HUES64 (cell line): Measurements from ENCODE around the gene OR7A17.

Source experiments
- H3K27ac ChIP-seq: 2 replicates; pipeline ENCODE4 v1.7.0; 2013; ENCODE audit warnings: low read depth, low read length, inconsistent platforms
- H3K27me3 ChIP-seq: 2 replicates; pipeline ENCODE4 v1.6.1; 2013; ENCODE audit warnings: mild to moderate bottlenecking, low read length; ENCODE audit not compliant: insufficient read depth
- H3K36me3 ChIP-seq: 2 replicates; pipeline ENCODE4 v1.6.1; 2013; ENCODE audit warnings: mild to moderate bottlenecking, low read length; ENCODE audit not compliant: insufficient read depth
- H3K4me1 ChIP-seq: 2 replicates; pipeline ENCODE4 v1.6.1; 2013; ENCODE audit warnings: mild to moderate bottlenecking, low read length, moderate library complexity; ENCODE audit not compliant: insufficient read depth
- H3K4me3 ChIP-seq: 2 replicates; pipeline ENCODE4 v1.5.1; 2013; ENCODE audit warnings: mild to moderate bottlenecking, low read length, moderate library complexity
- H3K9ac ChIP-seq: 2 replicates; pipeline ENCODE4 v1.6.1; 2013; ENCODE audit warnings: mild to moderate bottlenecking, low read depth, low read length
- H3K9me3 ChIP-seq: 2 replicates; pipeline ENCODE4 v1.6.1; 2013; ENCODE audit warnings: low read depth, low read length; ENCODE audit not compliant: insufficient read depth
- WGBS: fragments of 150-250, 120-280 bp; methylation state at CpG from one replicate; pipeline ENCODE4 v1.1.7; 2013; ENCODE audit warnings: missing lambda C conversion rate; 5-methylcytosine and 5-hydroxymethylcytosine counted together

Gene OR7A17

GRCh38 chr19:14843578-14843977 lies 42.4 kb downstream of the OR7A17 start:
- 76% methylated on average over 5 of the region's 6 CpGs for WGBS
- H3K27me3 ChIP-seq = no peaks in the 10 kb centered on the region
- H3K27ac ChIP-seq = no peak overlapping the region
- no peak overlapping the region for H3K9ac ChIP-seq
- H3K36me3 ChIP-seq = no peaks in the 10 kb centered on the region
- H3K4me1 ChIP-seq = no peaks in the 10 kb centered on the region
- H3K4me3 ChIP-seq = no peak overlapping the region
- peaks cover 83% of the 10 kb centered on the region for H3K9me3 ChIP-seq

GRCh38 chr19:14843169-14843568 lies 42.8 kb downstream of the OR7A17 start:
- WGBS = 53% methylated on average over 2 of the region's 2 CpGs
- no peaks in the 10 kb centered on the region for H3K36me3 ChIP-seq
- no peaks in the 10 kb centered on the region for H3K27me3 ChIP-seq
- peaks cover 80% of the 10 kb centered on the region for H3K9me3 ChIP-seq
- H3K27ac ChIP-seq = no peak overlapping the region
- no peak overlapping the region for H3K4me3 ChIP-seq
- no peaks in the 10 kb centered on the region for H3K4me1 ChIP-seq
- H3K9ac ChIP-seq = no peak overlapping the region

- H3K9ac ChIP-seq = no peak overlapping the region
- no peaks in the 10 kb centered on the region for H3K36me3 ChIP-seq
- no peak overlapping the region for H3K4me3 ChIP-seq
- 14% methylated on average over 1 of the region's 1 CpG for WGBS
- H3K4me1 ChIP-seq = no peaks in the 10 kb centered on the region
- H3K9me3 ChIP-seq = peaks cover 84% of the 10 kb centered on the region
- H3K27ac ChIP-seq = no peak overlapping the region
- no peaks in the 10 kb centered on the region for H3K27me3 ChIP-seq
Measured at GRCh38 chr19:14840206-14840605, 45.7 kb downstream of the OR7A17 start.

GRCh38 chr19:14837391-14837790 lies 48.5 kb downstream of the OR7A17 start:
- 43% methylated on average over 4 of the region's 4 CpGs for WGBS

GRCh38 chr19:14835011-14835410 lies 50.9 kb downstream of the OR7A17 start, which contains the start of the genes OR7A5 and OR7C1:
OR7A5 (minus strand) TSS chr19:14835185; CDS start chr19:14828241, 6,944 bp downstream.
OR7C1 (minus strand) TSS chr19:14835185; CDS start chr19:14800136, 35,049 bp downstream.
- no peak within 1 kb of the TSS for H3K27ac ChIP-seq
- 63% methylated on average over 1 of the region's 1 CpG for WGBS
- no peaks in the 10 kb centered on the region for H3K36me3 ChIP-seq
- H3K4me1 ChIP-seq = no peaks in the 10 kb centered on the region
- no peak within 1 kb of the TSS for H3K4me3 ChIP-seq
- no peak within 1 kb of the TSS for H3K9ac ChIP-seq
- peaks cover 81% of the 10 kb centered on the region for H3K9me3 ChIP-seq
- H3K27me3 ChIP-seq = no peaks in the 10 kb centered on the region

More at GRCh38 chr19:14837391-14837790, 48.5 kb downstream of the OR7A17 start:
- Histone ChIP-seq H3K36me3 (no peaks in the 10 kb centered on the region), H3K27me3 (no peaks in the 10 kb centered on the region), H3K4me3 (no peak overlapping the region), H3K27ac (no peak overlapping the region), H3K9me3 (peaks cover 86% of the 10 kb centered on the region), H3K9ac (no peak overlapping the region), H3K4me1 (no peaks in the 10 kb centered on the region)

- 78% methylated on average over 4 of the region's 4 CpGs for WGBS
- Histone ChIP-seq H3K4me3 (no peak overlapping the region), H3K27ac (no peak overlapping the region), H3K9ac (no peak overlapping the region), H3K4me1 (no peaks in the 10 kb centered on the region), H3K27me3 (no peaks in the 10 kb centered on the region), H3K36me3 (no peaks in the 10 kb centered on the region), H3K9me3 (peaks cover 87% of the 10 kb centered on the region)
Measured at GRCh38 chr19:14830702-14831101, 55.2 kb downstream of the OR7A17 start.
